Mammary epithelial cell (primary cell): ENCODE results near the gene CMTM1.

Experiments used
- EZH2 ChIP-seq: IDR thresholded peaks from 2 replicates; pipeline ENCODE4 v1.6.1; 2012; ENCODE audit warnings: low read length, inconsistent platforms, borderline replicate concordance
- TF ChIP-seq, protein P1 (sequence below), 2 donors: IDR thresholded peaks in 1 of 2; conservative IDR thresholded peaks in 1 of 2; 2 replicates each; pipeline ENCODE4 v1.5.1; 2011 to 2012; ENCODE audit warnings: inconsistent platforms in 2 of 2, low read length in 2 of 2, mild to moderate bottlenecking in 2 of 2, control low read depth in 1 of 2, low read depth in 1 of 2; ENCODE audit not compliant: insufficient read depth in 1 of 2; ENCODE audit errors: extremely low read depth in 1 of 2

- TF ChIP-seq EZH2, result no peak
- TF ChIP-seq, protein P1, sequence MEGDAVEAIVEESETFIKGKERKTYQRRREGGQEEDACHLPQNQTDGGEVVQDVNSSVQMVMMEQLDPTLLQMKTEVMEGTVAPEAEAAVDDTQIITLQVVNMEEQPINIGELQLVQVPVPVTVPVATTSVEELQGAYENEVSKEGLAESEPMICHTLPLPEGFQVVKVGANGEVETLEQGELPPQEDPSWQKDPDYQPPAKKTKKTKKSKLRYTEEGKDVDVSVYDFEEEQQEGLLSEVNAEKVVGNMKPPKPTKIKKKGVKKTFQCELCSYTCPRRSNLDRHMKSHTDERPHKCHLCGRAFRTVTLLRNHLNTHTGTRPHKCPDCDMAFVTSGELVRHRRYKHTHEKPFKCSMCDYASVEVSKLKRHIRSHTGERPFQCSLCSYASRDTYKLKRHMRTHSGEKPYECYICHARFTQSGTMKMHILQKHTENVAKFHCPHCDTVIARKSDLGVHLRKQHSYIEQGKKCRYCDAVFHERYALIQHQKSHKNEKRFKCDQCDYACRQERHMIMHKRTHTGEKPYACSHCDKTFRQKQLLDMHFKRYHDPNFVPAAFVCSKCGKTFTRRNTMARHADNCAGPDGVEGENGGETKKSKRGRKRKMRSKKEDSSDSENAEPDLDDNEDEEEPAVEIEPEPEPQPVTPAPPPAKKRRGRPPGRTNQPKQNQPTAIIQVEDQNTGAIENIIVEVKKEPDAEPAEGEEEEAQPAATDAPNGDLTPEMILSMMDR (conservative IDR thresholded peaks at IDR 0.05 in 1 of 2, IDR thresholded peaks at IDR 0.05 in 1 of 2; ENCODE audit: extremely low read depth in 1 of 2, insufficient read depth in 1 of 2, low read depth in 1 of 2, low read length in 2 of 2), result no peak
Measured at GRCh38 chr16:66534376-66534799, 31.9 kb upstream of the CMTM1 start.
